Measurements from ENCODE around the gene S100A5.
"Not testable (repeated sequence)": the region's sequence is repeated elsewhere in the genome, so short reads cannot be mapped to it uniquely, and the experiment has no call there.

Gene S100A5, protein sequence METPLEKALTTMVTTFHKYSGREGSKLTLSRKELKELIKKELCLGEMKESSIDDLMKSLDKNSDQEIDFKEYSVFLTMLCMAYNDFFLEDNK

GRCh38 chr1:153540394-153541361 lies at the start of gene S100A5:
TSS of gene S100A5 (minus strand) at chr1:153540934. CDS start at chr1:153540191, 743 bp downstream.
- no peak for DNase-seq (ENCODE audit: low read depth)

- DNase-seq (ENCODE audit: low read depth) = no peak
Measured at GRCh38 chr1:153588482-153588881, 47.7 kb upstream of the S100A5 start.

- DNase-seq (ENCODE audit: low read depth) = not testable (repeated sequence)
Measured at GRCh38 chr1:153588033-153588432, 47.3 kb upstream of the S100A5 start.

DNA sequence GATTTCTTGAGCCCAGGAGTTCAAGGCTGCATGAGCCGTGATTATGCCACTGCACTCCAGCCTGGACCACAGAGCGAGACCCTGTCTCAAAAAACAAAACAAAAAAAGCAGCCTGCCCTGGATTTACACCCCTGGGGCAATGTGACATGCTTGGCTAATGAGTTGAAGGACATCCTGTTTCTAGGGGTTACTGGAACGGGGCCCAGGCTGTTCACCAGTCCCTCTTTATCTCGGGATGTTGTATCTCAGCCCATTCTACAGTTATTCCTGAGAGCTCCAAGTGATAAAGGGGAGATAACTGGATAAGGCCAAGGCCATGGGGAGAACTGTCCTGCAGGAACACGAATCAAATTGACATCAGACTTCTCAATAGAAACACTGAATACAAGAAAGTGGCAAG lies 46.6 kb upstream of the S100A5 start:
- no peak for DNase-seq (ENCODE audit: low read depth)

GRCh38 chr1:153586347-153586746 lies 45.6 kb upstream of the S100A5 start:
- DNase-seq (ENCODE audit: low read depth) = no peak

DNA sequence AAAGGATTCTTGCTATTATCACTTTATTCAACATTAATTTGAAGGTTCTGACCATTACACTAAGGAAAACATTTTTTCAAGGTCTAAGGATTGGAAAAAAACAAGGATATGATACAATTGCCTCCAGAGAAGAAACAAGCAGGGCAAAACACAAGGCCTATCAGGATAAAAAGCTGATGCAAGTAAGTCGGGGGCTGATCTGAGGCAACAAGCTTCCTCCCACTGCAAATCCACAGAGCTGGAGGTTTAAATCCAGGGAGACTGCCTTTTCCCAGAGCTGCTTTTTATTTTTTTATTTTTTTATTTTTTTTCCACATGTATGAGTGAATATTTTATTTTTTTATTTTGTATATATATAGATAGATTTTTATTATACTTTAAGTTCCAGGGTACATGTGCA lies 44.3 kb upstream of the S100A5 start:
- DNase-seq (ENCODE audit: low read depth) = no peak

DNA sequence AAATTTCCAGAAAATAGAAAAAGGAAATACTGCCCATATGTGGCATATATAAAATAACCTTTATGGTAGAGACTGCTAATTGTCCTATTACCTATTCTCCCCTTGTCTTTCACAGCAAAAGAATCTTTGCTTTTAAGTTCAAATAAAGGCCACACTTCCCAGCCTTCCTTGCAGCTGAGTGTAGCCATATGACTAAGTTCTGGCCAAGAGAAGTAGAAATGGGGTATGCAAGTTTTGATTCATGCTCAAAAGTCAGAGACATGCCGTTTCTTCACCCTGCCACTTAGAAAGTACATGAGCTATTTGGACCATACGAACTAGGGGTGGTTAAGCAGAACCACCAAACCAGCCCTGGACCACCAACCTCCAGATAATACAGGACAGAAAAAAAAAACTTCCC lies 43.2 kb upstream of the S100A5 start:
- no peak for DNase-seq (ENCODE audit: low read depth)

- not testable (repeated sequence) for DNase-seq (ENCODE audit: low read depth)
Measured at GRCh38 chr1:153583514-153583913, 42.8 kb upstream of the S100A5 start.

- DNase-seq (ENCODE audit: low read depth) = not testable (repeated sequence)
Measured at GRCh38 chr1:153582836-153583235, 42.1 kb upstream of the S100A5 start.

DNA sequence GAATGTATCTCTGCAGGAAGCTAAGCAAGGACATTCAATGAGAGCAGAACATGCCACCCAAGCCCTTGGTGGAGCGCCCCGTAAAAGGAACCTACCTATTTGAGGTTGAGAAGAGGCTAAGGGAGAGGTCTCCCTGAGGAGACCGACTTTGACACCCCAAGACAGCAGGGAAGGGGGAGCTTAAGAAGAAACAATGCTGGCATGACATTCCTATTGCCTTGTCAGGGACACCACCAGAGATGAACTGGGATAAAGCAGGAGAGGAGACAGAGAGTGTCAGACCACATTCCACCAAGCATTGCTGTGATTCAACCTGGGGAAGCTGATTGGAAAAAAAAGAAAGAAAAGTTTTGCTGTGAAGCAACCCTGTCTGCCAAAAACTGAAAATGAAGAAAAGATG lies 38.2 kb upstream of the S100A5 start:
- DNase-seq (ENCODE audit: low read depth) = no peak

DNA sequence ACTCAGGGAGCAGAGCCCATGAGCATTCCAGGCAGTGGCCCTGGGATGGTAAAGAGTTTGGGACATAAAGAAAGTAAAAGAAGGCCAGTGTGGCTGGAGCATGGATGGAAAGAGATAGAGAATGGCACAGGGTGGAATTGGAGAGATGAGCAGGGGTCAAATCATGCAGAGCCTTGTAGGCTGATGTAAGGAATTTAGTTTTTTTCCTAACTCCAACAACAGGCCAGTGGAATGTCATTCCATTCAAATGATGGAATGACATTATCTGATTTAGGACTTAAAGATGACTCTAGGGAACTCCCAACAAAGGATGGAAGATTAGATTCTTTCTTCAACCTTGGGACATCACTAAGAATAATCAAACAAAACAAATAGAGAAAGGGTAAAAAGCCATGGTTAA lies 37.8 kb upstream of the S100A5 start:
- no peak for DNase-seq (ENCODE audit: low read depth)

DNA sequence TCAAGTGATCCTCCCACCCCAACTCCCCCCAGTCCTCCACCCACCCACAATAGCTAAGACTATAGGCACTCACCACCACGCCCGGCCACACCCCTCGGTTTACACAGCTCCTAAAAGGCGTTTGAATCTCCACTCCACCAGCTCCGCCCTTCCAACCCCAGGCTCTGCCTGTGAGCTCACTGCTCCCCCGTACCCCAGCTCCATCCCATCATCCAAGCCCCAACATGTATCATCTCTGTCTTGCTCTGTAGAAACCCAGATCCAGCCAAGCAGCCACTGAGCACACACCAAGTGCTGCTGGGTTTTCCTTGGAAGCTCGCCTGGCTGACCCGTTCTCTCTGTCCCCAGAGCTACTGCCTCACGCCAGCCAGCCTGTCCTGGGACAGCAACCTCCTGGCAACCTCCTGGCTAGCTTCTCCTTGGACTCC lies 36.9 kb upstream of the S100A5 start:
- no peak for DNase-seq (ENCODE audit: low read depth)

- DNase-seq (ENCODE audit: low read depth) = no peak
Measured at GRCh38 chr1:153577138-153577537, 36.4 kb upstream of the S100A5 start.

GRCh38 chr1:153575497-153575896 lies 34.8 kb upstream of the S100A5 start:
- not testable (repeated sequence) for DNase-seq (ENCODE audit: low read depth)

- DNase-seq (ENCODE audit: low read depth) = not testable (repeated sequence)
Measured at GRCh38 chr1:153575081-153575491, 34.4 kb upstream of the S100A5 start.

DNA sequence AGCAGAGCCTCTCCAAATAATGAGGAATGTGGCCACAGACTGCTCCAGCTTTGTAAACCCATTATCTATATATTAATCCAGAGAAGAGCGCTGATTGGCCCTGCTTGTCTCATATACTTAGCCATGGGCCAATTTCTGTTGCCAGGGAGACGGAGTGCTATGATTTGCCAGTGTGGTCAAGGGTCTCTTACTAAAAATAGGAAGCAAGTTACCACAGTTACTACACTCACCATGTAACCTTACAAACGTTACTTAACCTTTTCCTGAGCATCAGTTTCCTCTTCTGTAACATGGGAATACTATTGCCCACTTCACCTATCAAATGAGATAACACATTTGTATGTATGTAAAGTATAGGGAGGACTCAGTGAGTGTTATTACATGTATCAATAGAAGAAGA lies 32.6 kb upstream of the S100A5 start:
- no peak for DNase-seq (ENCODE audit: low read depth)

DNA sequence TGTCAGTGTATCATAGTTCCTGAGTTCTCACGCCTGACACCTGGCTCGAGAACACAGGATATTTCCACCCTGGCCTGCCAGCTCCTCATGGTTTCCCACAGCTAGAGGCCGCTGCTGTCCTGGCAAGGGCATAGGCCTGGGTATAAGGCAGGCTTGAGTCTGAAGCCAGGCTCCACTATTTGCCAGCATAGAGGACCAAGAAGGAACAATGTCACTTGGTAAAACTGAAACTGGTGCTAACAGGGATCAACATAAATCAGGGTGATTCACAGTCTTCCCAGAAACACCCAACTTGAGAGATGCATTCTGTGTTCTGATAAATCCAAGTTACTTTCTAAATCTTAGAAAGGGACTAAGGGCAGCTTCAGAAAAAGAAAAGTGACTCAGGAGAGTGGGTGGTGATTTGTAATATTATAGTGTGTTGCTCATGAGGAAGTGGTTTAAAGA lies 31.9 kb upstream of the S100A5 start:
- no peak for DNase-seq (ENCODE audit: low read depth)

- DNase-seq (ENCODE audit: low read depth) = no peak
Measured at GRCh38 chr1:153571706-153572105, 31.0 kb upstream of the S100A5 start.

DNA sequence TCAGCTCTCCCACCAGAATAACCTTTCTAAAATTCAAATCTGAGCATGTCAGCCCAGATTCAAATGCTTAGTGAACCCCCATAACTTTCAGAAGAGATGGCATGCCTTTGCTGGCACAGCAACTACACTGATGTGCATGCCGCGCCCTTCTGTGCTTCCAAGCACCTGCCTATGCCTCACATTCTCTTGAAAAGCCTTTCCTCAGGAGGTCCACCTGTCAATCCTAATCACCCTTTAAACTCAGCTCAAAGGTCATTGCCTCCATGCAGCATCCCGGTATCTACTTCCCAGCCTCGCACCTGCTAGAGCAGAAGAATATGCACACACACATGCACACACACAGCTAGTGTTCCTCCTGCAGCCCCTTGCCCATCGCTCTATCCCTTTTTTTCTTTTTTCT lies 30.1 kb upstream of the S100A5 start:
- DNase-seq (ENCODE audit: low read depth) = no peak

GRCh38 chr1:153569465-153569864 lies 28.7 kb upstream of the S100A5 start:
- no peak for DNase-seq (ENCODE audit: low read depth)

- peak; percentile 65 for DNase-seq (ENCODE audit: low read depth)
Measured at GRCh38 chr1:153568367-153569099, 27.8 kb upstream of the S100A5 start.

DNA sequence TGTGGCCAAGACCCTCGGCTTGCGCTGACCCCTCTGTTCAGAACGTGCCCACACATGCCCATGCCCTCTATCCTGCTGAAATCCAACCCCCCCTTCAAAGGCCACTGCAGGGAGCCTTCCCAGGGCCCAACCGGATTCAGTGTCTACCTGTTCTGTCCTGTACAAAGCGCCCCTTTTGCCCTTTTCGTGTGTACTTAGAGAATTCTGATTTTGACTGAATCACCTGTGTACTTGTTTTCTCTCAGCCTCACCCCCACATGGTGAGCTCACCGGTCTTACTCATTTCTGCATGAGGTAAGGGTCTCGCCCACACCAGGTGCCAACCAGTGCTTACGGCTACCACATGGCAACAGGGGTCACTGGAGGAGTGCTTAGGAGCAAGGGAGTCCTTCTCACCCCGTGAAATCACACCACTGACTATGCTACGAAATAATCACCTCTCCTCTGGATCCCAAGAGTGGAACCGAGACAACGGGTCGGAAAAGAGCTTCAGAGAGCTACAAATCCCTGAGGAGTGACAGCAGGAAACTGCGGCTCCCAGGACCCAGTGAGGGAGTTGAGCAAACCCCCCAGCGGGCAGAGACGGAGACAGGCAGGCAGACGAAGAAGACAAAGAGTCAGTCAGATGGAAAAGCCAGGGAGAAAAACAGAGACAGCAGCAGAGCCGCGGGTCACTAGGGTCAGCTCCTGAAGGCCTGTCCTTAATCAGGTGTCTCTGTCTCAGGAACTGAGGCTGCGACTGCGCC lies 27.1 kb upstream of the S100A5 start:
- no peak for DNase-seq (ENCODE audit: low read depth)

All from activated T-helper 1 cell treated with Interleukin-2 at 50 U/mL for 16 hours (primary cell).